NCI-H2227 treated with DMSO at 0.1 percent for 48 hours (cell line): ENCODE results near the gene ZSWIM8.
"Not testable (repeated sequence)": the region's sequence is repeated elsewhere in the genome, so short reads cannot be mapped to it uniquely, and the experiment has no call there.

Experiments used
- DNase-seq: peaks from one replicate; lab custom pipeline; 2025; lab: John Stamatoyannopoulos, UW

The ZSWIM8 gene

GRCh38 chr10:73796035-73796434 lies 10.6 kb downstream of the ZSWIM8 start:
- not testable (repeated sequence) for DNase-seq

GRCh38 chr10:73796766-73797165 lies 11.4 kb downstream of the ZSWIM8 start:
- DNase-seq = no peak

GRCh38 chr10:73797324-73798025 lies 12.1 kb downstream of the ZSWIM8 start:
- DNase-seq = no peak

- no peak for DNase-seq
Measured at GRCh38 chr10:73798087-73798486, 12.7 kb downstream of the ZSWIM8 start.

GRCh38 chr10:73798927-73799560 lies 13.6 kb downstream of the ZSWIM8 start:
- DNase-seq = no peak

- DNase-seq = no peak
Measured at GRCh38 chr10:73799899-73800559, 14.6 kb downstream of the ZSWIM8 start.

- DNase-seq = no peak
Measured at GRCh38 chr10:73800560-73801252, 15.3 kb downstream of the ZSWIM8 start.

GRCh38 chr10:73801253-73801590 lies 15.8 kb downstream of the ZSWIM8 start:
- DNase-seq = no peak

- DNase-seq = no peak
Measured at GRCh38 chr10:73802276-73802991, 17.0 kb downstream of the ZSWIM8 start.

- DNase-seq = no peak
Measured at GRCh38 chr10:73803680-73804286, 18.4 kb downstream of the ZSWIM8 start.

GRCh38 chr10:73806176-73806950 lies 21.0 kb downstream of the ZSWIM8 start:
- no peak for DNase-seq

GRCh38 chr10:73807471-73807870 lies 22.1 kb downstream of the ZSWIM8 start:
- no peak for DNase-seq

GRCh38 chr10:73808021-73808815 lies 22.8 kb downstream of the ZSWIM8 start:
- no peak for DNase-seq

- DNase-seq = no peak
Measured at GRCh38 chr10:73809061-73809818, 23.8 kb downstream of the ZSWIM8 start.

GRCh38 chr10:73810358-73810734 lies 24.9 kb downstream of the ZSWIM8 start:
- no peak for DNase-seq

GRCh38 chr10:73810735-73811465 lies 25.5 kb downstream of the ZSWIM8 start:
- DNase-seq = no peak

GRCh38 chr10:73812657-73813056 lies 27.3 kb downstream of the ZSWIM8 start:
- DNase-seq = no peak

GRCh38 chr10:73813333-73813732 lies 27.9 kb downstream of the ZSWIM8 start:
- no peak for DNase-seq
